Fibroblast of lung (primary cell): ENCODE data around the gene MYPN. TPM values are rescaled to one million over a fixed set of nuclear protein-coding genes. Genes with fewer than 3 reads are reported as not detected.

ENCODE experiments used
- DNase-seq, 2 donors: peaks; one replicate each; pipeline versions ENCODE4 v3.0.0 to v3.0.0-alpha.2; 2010; ENCODE audit warnings: low read depth in 2 of 2
- H2AFZ ChIP-seq: 2 replicates; pipeline ENCODE4 v1.5.1; 2012; ENCODE audit warnings: low read length, control low read depth, inconsistent platforms
- H3K27ac ChIP-seq: 2 replicates; pipeline ENCODE4 v1.5.1; 2011; ENCODE audit warnings: low read length, control low read depth; ENCODE audit not compliant: insufficient read depth
- H3K27me3 ChIP-seq: 2 replicates; pipeline ENCODE4 v1.5.1; 2011; ENCODE audit warnings: mild to moderate bottlenecking, low read length; ENCODE audit not compliant: control insufficient read depth, insufficient read depth
- H3K36me3 ChIP-seq: 2 replicates; pipeline ENCODE4 v1.5.1; 2011; ENCODE audit warnings: low read length; ENCODE audit not compliant: control insufficient read depth, insufficient read depth
- H3K4me1 ChIP-seq: 2 replicates; pipeline ENCODE4 v1.5.1; 2011; ENCODE audit warnings: low read length; ENCODE audit not compliant: control insufficient read depth, insufficient read depth; ENCODE audit errors: extremely low read depth
- H3K4me2 ChIP-seq: 2 replicates; pipeline ENCODE4 v1.5.1; 2011; ENCODE audit warnings: low read length, control low read depth; ENCODE audit not compliant: insufficient read depth; ENCODE audit errors: extremely low read depth
- H3K4me3 ChIP-seq, 4 experiments: fragments of 200-600 bp in 1 of 4; sonication (generic) in 1 of 4; replicated peaks in 1 of 4; 2 replicates each; pipeline ENCODE4 v1.5.1; 2011 to 2016; ENCODE audit warnings: low read length in 4 of 4, low read depth in 3 of 4, mild to moderate bottlenecking in 3 of 4, control low read depth in 2 of 4, inconsistent platforms in 1 of 4, mixed read lengths in 1 of 4; ENCODE audit not compliant: insufficient read depth in 1 of 4; ENCODE audit errors: control extremely low read depth in 1 of 4
- H3K79me2 ChIP-seq: 2 replicates; pipeline ENCODE4 v1.5.1; 2012; ENCODE audit warnings: mild to moderate bottlenecking, low read length, inconsistent platforms; ENCODE audit not compliant: control insufficient read depth, insufficient read depth
- H3K9ac ChIP-seq: 2 replicates; pipeline ENCODE4 v1.5.1; 2011; ENCODE audit warnings: mild to moderate bottlenecking, low read length, control low read depth; ENCODE audit not compliant: insufficient read depth
- H3K9me3 ChIP-seq: 2 replicates; pipeline ENCODE4 v1.5.1; 2012; ENCODE audit warnings: low read depth, low read length; ENCODE audit not compliant: control insufficient read depth, insufficient read depth
- H4K20me1 ChIP-seq: 2 replicates; pipeline ENCODE4 v1.5.1; 2011; ENCODE audit warnings: low read length; ENCODE audit not compliant: control insufficient read depth, insufficient read depth; ENCODE audit errors: extremely low read depth
- EZH2 ChIP-seq: IDR thresholded peaks from 2 replicates; pipeline ENCODE4 v1.5.1; 2012; ENCODE audit warnings: low read length, control low read depth, mild to moderate bottlenecking; ENCODE audit errors: missing control alignments
- polyA plus RNA-seq, 2 donors: library from polyadenylated mRNA; depleted of rRNA in 1 of 2; stranded (reverse) in 1 of 2; unstranded in 1 of 2; fragments of >200 nt; gene quantifications; 2 replicates each; pipeline ENCODE4 v1.2.1, GENCODE V29; 2011 to 2012; ENCODE audit warnings: missing spikeins in 1 of 2
- total RNA-seq: library from RNA; depleted of rRNA; stranded (reverse); fragments of >200 nt; gene quantifications from 2 replicates; pipeline ENCODE4 v1.2.1, GENCODE V29; 2014
- TF ChIP-seq, protein P1 (sequence below), 2 donors: IDR thresholded peaks in 1 of 2; conservative IDR thresholded peaks in 1 of 2; 1 replicate in 1 of 2; 2 replicates in 1 of 2; pipeline ENCODE4 v1.5.1; 2011 to 2012; ENCODE audit warnings: low read length in 2 of 2, control low read depth in 1 of 2, inconsistent platforms in 1 of 2, low read depth in 1 of 2, mild to moderate bottlenecking in 1 of 2

MYPN gene
- total and polyA plus RNA-seq, 2 donors (not counting 1 experiment from before 2014, with no cell fraction given), result 0.77 to 1.2 TPM

DNA sequence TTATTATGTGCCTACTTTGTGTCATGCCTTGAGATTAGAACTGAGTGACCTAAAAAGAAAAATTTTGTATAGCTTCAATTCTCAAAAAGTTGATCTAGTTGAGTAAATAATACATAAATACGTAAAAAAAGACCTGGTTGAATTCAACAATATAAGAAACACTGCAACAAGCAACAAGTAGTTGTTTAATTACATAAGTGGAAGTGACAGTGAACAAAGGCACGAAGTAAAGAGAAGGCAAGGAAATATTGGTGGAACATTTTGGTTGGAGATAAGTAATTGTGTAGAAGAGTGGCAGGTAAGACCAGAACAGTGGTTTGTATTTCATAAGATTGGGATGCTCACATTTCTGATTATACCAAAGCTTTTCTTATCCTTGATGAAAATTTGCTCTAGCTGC lies 8.2 kb upstream of the MYPN start:
- no peaks in the 10 kb centered on the region for H3K79me2 ChIP-seq
- H3K4me2 ChIP-seq, result no peak overlapping the region
- H3K36me3 ChIP-seq, result no peaks in the 10 kb centered on the region
- H3K9ac ChIP-seq, result no peak overlapping the region
- no peak overlapping the region for H3K4me3 ChIP-seq
- no peaks in the 10 kb centered on the region for H4K20me1 ChIP-seq
- H3K27ac ChIP-seq, result no peak overlapping the region
- TF ChIP-seq, protein P1, sequence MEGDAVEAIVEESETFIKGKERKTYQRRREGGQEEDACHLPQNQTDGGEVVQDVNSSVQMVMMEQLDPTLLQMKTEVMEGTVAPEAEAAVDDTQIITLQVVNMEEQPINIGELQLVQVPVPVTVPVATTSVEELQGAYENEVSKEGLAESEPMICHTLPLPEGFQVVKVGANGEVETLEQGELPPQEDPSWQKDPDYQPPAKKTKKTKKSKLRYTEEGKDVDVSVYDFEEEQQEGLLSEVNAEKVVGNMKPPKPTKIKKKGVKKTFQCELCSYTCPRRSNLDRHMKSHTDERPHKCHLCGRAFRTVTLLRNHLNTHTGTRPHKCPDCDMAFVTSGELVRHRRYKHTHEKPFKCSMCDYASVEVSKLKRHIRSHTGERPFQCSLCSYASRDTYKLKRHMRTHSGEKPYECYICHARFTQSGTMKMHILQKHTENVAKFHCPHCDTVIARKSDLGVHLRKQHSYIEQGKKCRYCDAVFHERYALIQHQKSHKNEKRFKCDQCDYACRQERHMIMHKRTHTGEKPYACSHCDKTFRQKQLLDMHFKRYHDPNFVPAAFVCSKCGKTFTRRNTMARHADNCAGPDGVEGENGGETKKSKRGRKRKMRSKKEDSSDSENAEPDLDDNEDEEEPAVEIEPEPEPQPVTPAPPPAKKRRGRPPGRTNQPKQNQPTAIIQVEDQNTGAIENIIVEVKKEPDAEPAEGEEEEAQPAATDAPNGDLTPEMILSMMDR (conservative IDR thresholded peaks at IDR 0.05 in 1 of 2, IDR thresholded peaks at IDR 0.05 in 1 of 2; ENCODE audit: low read depth in 1 of 2, low read length in 2 of 2), result no peak
- no peak for TF ChIP-seq EZH2
- peaks cover 12% of the 10 kb centered on the region for H3K4me1 ChIP-seq
- no peak for DNase-seq
- H3K9me3 ChIP-seq, result no peaks in the 10 kb centered on the region
- H3K27me3 ChIP-seq, result no peaks in the 10 kb centered on the region
- H2AFZ ChIP-seq, result no peak overlapping the region

DNA sequence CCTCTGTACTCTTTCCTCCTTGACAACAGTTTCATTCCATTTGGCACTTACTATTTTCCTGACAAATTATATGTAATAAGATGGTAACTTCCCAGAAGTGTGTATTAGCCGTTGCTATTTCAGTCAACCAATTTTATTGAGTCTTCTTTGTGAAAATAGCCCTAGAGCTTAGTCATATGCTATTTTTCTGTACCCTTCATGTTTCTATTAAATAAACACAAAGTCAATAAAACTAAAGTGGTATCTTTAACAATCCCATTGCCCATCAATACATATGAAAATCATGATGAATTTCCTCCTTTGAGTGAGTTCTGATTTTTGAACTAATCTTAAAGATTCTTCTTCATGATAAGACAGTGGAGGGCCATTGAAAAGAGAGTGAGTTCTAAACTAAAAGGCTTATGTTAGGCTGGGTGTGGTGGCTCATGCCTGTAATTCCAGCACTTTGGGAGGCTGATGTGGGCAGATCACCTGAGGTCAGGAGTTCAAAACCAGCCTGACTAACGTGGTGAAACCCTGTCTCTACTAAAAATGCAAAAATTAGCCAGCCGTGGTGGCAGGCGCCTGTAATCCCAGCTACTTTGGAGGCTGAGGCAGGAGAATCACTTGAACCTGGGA lies 5.9 kb upstream of the MYPN start:
- no peak overlapping the region for H3K4me2 ChIP-seq

DNA sequence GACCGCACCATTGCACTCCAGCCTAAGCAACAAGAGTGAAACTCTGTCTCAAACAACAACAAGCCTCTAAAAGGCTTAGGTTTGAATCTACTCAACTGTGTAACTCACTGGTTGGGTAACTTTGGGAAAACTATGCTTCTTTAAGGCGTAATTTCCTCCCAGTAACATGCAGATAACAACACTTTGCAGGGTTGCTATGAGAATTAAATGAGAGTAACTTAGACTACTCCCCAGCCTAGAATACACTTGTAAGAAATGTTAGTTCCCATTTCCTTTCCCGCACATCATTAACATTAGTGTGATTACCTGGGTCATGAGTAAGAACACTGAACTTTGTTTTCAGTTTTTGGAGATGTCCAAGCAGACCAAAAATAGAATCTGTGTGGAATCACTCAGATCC lies 5.4 kb upstream of the MYPN start:
- Histone ChIP-seq H3K36me3 (no peaks in the 10 kb centered on the region), H3K9me3 (no peaks in the 10 kb centered on the region), H3K4me3 (no peak overlapping the region), H3K79me2 (no peaks in the 10 kb centered on the region), H3K27ac (no peak overlapping the region), H3K4me1 (peaks cover 9% of the 10 kb centered on the region), H3K4me2 (no peak overlapping the region), H2AFZ (no peak overlapping the region), H3K27me3 (no peaks in the 10 kb centered on the region), H4K20me1 (no peaks in the 10 kb centered on the region), H3K9ac (no peak overlapping the region)
- no peak for TF ChIP-seq EZH2
- TF ChIP-seq, protein P1 (conservative IDR thresholded peaks at IDR 0.05 in 1 of 2, IDR thresholded peaks at IDR 0.05 in 1 of 2; ENCODE audit: low read depth in 1 of 2, low read length in 2 of 2), result no peak
- no peak for DNase-seq

More for the DNA sequence above, 5.9 kb upstream of the MYPN start:
- TF ChIP-seq, protein P1 (conservative IDR thresholded peaks at IDR 0.05 in 1 of 2, IDR thresholded peaks at IDR 0.05 in 1 of 2; ENCODE audit: low read depth in 1 of 2, low read length in 2 of 2), result no peak
- TF ChIP-seq EZH2, result no peak
- no peak for DNase-seq
- Histone ChIP-seq H3K9ac (no peak overlapping the region), H3K79me2 (no peaks in the 10 kb centered on the region), H3K4me3 (no peak overlapping the region), H4K20me1 (no peaks in the 10 kb centered on the region), H3K36me3 (no peaks in the 10 kb centered on the region), H2AFZ (no peak overlapping the region), H3K27ac (no peak overlapping the region), H3K9me3 (no peaks in the 10 kb centered on the region), H3K4me1 (peaks cover 9% of the 10 kb centered on the region), H3K27me3 (no peaks in the 10 kb centered on the region)
